GM12878 (cell line): ENCODE data around the gene ANKRD45. TPM values are rescaled to one million over a fixed set of nuclear protein-coding genes. Genes with fewer than 3 reads are reported as not detected.

Source experiments
- ATAC-seq: fragments of 200-7000 bp; cut with Tn5 transposase; 3 replicates; pipeline ENCODE4 v1.9.1; 2020; ENCODE audit warnings: mild to moderate bottlenecking, moderate library complexity
- BruUV-seq: library from RNA; stranded (reverse); fragments of 400-500 nt; replicated peaks from 2 replicates; lab custom pipeline; 2021; lab: Mats Ljungman, UMichigan
- CTCF ChIA-PET: fragments of 300-600 bp; sonication (Branson Sonifier 250); formaldehyde crosslinking; extraction: SDS; loops from one replicate; lab custom pipeline; 2021; ENCODE audit warnings: inconsistent platforms; lab: Yijun Ruan, JAX
- POLR2A ChIA-PET: fragments of 350-600 bp; formaldehyde crosslinking; extraction: SDS; loops from one replicate; lab custom pipeline; 2021; ENCODE audit warnings: inconsistent platforms; lab: Charles Lee
- RAD21 ChIA-PET: fragments of 300-600 bp; sonication (Branson Sonifier 250); formaldehyde crosslinking; loops from one replicate; lab custom pipeline; 2023; ENCODE audit warnings: antibody characterized with exemption; ENCODE audit not compliant: unreplicated experiment; lab: Charles Lee
- SMC1A ChIA-PET: fragments of 300-600 bp; sonication (Branson Sonifier 250); formaldehyde crosslinking; loops from one replicate; lab custom pipeline; 2023; ENCODE audit not compliant: unreplicated experiment, uncharacterized antibody; lab: Charles Lee
- DNase-seq: peaks from one replicate; pipeline ENCODE4 v3.0.0-alpha.2; 2011; ENCODE audit warnings: low read depth, low spot score
- FAIRE-seq: peaks from 3 replicates; lab custom pipeline; 2011; peaks lifted over from hg19 to GRCh38; lab: Jason Lieb, UNC
- H2AFZ ChIP-seq: 2 replicates; pipeline ENCODE4 v1.6.0; 2011; ENCODE audit warnings: low read depth, low read length, control low read depth; ENCODE audit not compliant: control insufficient read depth
- H3K27ac ChIP-seq: 2 replicates; pipeline ENCODE4 v1.5.1; 2011; ENCODE audit warnings: control low read depth; ENCODE audit not compliant: control insufficient read depth, insufficient read depth
- H3K27me3 ChIP-seq, 2 experiments: replicated peaks in 1 of 2; 2 replicates each; pipeline versions ENCODE4 v1.6.0 to v1.6.1; 2011; ENCODE audit warnings: low read length in 1 of 2; ENCODE audit not compliant: control insufficient read depth in 2 of 2, insufficient read depth in 2 of 2
- H3K36me3 ChIP-seq, 2 experiments: 2 replicates each; pipeline ENCODE4 v1.5.1; 2011; ENCODE audit warnings: low read length in 1 of 2; ENCODE audit not compliant: control insufficient read depth in 2 of 2, insufficient read depth in 2 of 2
- H3K4me1 ChIP-seq: 2 replicates; pipeline ENCODE4 v1.6.1; 2011; ENCODE audit warnings: mild to moderate bottlenecking, low read length, moderate library complexity, mixed read lengths; ENCODE audit not compliant: control insufficient read depth, insufficient read depth
- H3K4me2 ChIP-seq: 2 replicates; pipeline ENCODE4 v1.6.0; 2011; ENCODE audit warnings: control low read depth; ENCODE audit not compliant: control insufficient read depth, insufficient read depth
- H3K4me3 ChIP-seq: fragments of 200-600 bp; sonication (generic); 2 replicates; pipeline ENCODE4 v1.5.1; 2016
- H3K79me2 ChIP-seq: 2 replicates; pipeline ENCODE4 v1.6.0; 2011; ENCODE audit warnings: low read length; ENCODE audit not compliant: control insufficient read depth, insufficient read depth
- H3K9ac ChIP-seq: 2 replicates; pipeline ENCODE4 v1.8.0; 2011; ENCODE audit warnings: low read length, control low read depth, mixed read lengths; ENCODE audit not compliant: control insufficient read depth, insufficient read depth
- H3K9me3 ChIP-seq: replicated peaks from 3 replicates; pipeline ENCODE4 v1.5.1; 2011; ENCODE audit warnings: mild to moderate bottlenecking, low read length; ENCODE audit not compliant: control insufficient read depth, insufficient read depth
- H4K20me1 ChIP-seq: 2 replicates; pipeline ENCODE4 v1.6.0; 2011; ENCODE audit not compliant: control insufficient read depth, insufficient read depth
- EP300 ChIP-seq, 2 experiments: fragments of 150-350 bp in 1 of 2; IDR thresholded peaks; 2 replicates each; pipeline ENCODE4 v1.6.1; 2011 to 2012; ENCODE audit warnings: low read depth in 2 of 2, low read length in 2 of 2, borderline replicate concordance in 1 of 2, improper control_type of control experiment in 1 of 2, inconsistent platforms in 1 of 2; ENCODE audit not compliant: control insufficient read depth in 1 of 2
- JUND ChIP-seq: IDR thresholded peaks from 2 replicates; pipeline ENCODE4 v1.6.1; 2012; ENCODE audit warnings: low read depth, mild to moderate bottlenecking, low read length, improper control_type of control experiment, moderate library complexity
- MXI1 ChIP-seq: fragments of 150-350 bp; IDR thresholded peaks from 2 replicates; pipeline ENCODE4 v1.6.1; 2011; ENCODE audit warnings: low read depth, mild to moderate bottlenecking, inconsistent platforms, low read length, improper control_type of control experiment
- NBN ChIP-seq: fragments of 450-650 bp; IDR thresholded peaks from 2 replicates; pipeline ENCODE4 v1.6.1; 2016
- RAD21 ChIP-seq: IDR thresholded peaks from 2 replicates; pipeline ENCODE4 v1.6.1; 2011; ENCODE audit warnings: mild to moderate bottlenecking, low read depth, low read length, moderate library complexity; ENCODE audit not compliant: insufficient read depth
- RB1 ChIP-seq: fragments of 450-650 bp; formaldehyde crosslinking; IDR thresholded peaks from 2 replicates; pipeline ENCODE4 v1.6.1; 2017; ENCODE audit warnings: mild to moderate bottlenecking, borderline replicate concordance
- RCOR1 ChIP-seq: conservative IDR thresholded peaks from 2 replicates; pipeline ENCODE4 v1.6.1; 2012; ENCODE audit warnings: low read depth, low read length, improper control_type of control experiment
- TCF3 ChIP-seq: IDR thresholded peaks from 2 replicates; pipeline ENCODE4 v1.6.1; 2012; ENCODE audit warnings: low read depth, mild to moderate bottlenecking, low read length, borderline replicate concordance; ENCODE audit not compliant: insufficient read depth
- ZSCAN29 ChIP-seq: fragments of 450-650 bp; IDR thresholded peaks from 2 replicates; pipeline ENCODE4 v1.6.1; 2017; ENCODE audit warnings: mild to moderate bottlenecking, moderate library complexity
- WGBS: methylation state at CpG from one replicate; pipeline ENCODE4 v1.1.6; 2016; ENCODE audit warnings: low lambda C conversion rate; ENCODE audit not compliant: insufficient replicate concordance, insufficient coverage; ENCODE audit errors: missing lambda C conversion rate; 5-methylcytosine and 5-hydroxymethylcytosine counted together
- in situ Hi-C: fragments of 300-500 bp; cut with MboI; formaldehyde crosslinking; loops from 9 replicates; pipeline ENCODE4 v1.14.3; 2018; ENCODE audit warnings: mixed read lengths
- intact Hi-C: fragments of 100-400 bp; cut with micrococcal nuclease; formaldehyde crosslinking; loops from one replicate; pipeline ENCODE4 v1.14.2; 2022; ENCODE audit not compliant: unreplicated experiment
- polyA plus RNA-seq, 11 experiments: library from polyadenylated mRNA; depleted of rRNA in 4 of 11; unstranded in 6 of 11; stranded (reverse) in 5 of 11; fragments of >200 nt; fragmentation: Nextera tagmentation in 4 of 11; fragmentation: Illumina TruSeq in 1 of 11; extraction: Ambion mirVana in 4 of 11; extraction: Trizol in 1 of 11; gene quantifications; 1 replicate in 1 of 11; 2 replicates in 10 of 11; pipeline versions ENCODE4 v1.2.1 to v1.2.3, GENCODE V29; 2011 to 2016; ENCODE audit warnings: inconsistent platforms in 2 of 11, missing spikeins in 2 of 11, low read depth in 1 of 11
- total RNA-seq, 4 experiments: library from RNA; depleted of rRNA in 3 of 4; stranded (reverse); fragments of >200 nt in 3 of 4; fragmentation: Illumina TruSeq in 1 of 4; extraction: Trizol in 1 of 4; gene quantifications; 2 replicates each; pipeline versions ENCODE4 v1.2.1 to v1.2.3, GENCODE V29; 2013 to 2021
- TF ChIP-seq, protein P1 (sequence below): fragments of 450-650 bp; IDR thresholded peaks from 2 replicates; pipeline ENCODE4 v1.6.1; 2018; ENCODE audit warnings: mild to moderate bottlenecking, low read depth, moderate library complexity; ENCODE audit not compliant: partially characterized antibody
- TF ChIP-seq, protein P2 (sequence below): fragments of 450-650 bp; IDR thresholded peaks from 2 replicates; pipeline ENCODE4 v1.6.1; 2018; ENCODE audit warnings: borderline replicate concordance, mild to moderate bottlenecking; ENCODE audit not compliant: partially characterized antibody
- TF ChIP-seq, protein P3 (sequence below): fragments of 450-650 bp; IDR thresholded peaks from 2 replicates; pipeline ENCODE4 v1.6.1; 2016; ENCODE audit warnings: mild to moderate bottlenecking

The ANKRD45 gene
- total and polyA plus RNA-seq, 10 of the 15 experiments (the other 5 are each of a cell fraction or from before 2014, with no cell fraction given): 0.04 to 0.15 (median 0.13) TPM; not detected in 5

DNA sequence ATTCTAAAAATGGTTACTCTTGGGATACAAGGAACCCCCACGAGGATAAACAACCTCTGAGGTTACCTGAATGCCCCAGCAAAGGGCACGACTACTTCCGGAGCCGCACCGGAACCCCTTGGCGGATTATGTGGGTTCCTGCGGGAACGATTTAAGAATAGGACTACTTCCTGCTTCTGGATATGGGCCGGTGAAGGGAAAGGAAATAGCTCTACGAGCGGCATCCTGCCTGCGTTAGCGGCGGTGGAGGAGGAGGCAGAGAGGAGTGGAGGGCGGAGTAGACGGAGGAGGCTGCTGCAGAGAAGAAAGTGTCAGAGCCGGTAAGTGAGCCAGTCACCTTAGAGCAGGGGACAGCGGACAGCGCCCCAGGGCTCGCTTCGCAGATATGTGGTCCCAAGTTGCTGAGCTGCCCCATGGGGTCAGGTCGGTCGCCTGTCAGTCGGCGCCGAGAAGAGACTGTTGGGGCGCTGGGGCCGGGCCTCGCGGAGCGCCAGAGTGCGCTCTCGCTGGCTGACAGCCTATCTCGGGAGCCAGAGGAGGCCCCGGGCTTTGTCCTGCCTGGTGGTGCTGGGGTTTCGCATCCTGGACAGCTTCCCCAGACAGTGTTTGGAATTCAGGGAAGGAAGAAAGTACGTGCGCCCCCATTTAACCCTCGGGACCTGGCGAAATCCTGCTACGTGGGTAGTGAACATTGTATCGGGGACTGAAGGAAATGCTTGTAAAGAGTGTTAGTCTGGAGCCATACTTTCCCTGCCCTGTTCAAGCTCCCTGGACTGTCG, 45.3 kb upstream of the ANKRD45 start, which contains the start of gene KLHL20 (continued):
- TF ChIP-seq, protein P1, sequence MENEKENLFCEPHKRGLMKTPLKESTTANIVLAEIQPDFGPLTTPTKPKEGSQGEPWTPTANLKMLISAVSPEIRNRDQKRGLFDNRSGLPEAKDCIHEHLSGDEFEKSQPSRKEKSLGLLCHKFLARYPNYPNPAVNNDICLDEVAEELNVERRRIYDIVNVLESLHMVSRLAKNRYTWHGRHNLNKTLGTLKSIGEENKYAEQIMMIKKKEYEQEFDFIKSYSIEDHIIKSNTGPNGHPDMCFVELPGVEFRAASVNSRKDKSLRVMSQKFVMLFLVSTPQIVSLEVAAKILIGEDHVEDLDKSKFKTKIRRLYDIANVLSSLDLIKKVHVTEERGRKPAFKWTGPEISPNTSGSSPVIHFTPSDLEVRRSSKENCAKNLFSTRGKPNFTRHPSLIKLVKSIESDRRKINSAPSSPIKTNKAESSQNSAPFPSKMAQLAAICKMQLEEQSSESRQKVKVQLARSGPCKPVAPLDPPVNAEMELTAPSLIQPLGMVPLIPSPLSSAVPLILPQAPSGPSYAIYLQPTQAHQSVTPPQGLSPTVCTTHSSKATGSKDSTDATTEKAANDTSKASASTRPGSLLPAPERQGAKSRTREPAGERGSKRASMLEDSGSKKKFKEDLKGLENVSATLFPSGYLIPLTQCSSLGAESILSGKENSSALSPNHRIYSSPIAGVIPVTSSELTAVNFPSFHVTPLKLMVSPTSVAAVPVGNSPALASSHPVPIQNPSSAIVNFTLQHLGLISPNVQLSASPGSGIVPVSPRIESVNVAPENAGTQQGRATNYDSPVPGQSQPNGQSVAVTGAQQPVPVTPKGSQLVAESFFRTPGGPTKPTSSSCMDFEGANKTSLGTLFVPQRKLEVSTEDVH: peak; percentile 95
- no peak; the same call in 1 of the 2 replicates for TF ChIP-seq RB1
- peak; percentile 85 for TF ChIP-seq MXI1
- no peak; a peak in 1 of 4 replicates for TF ChIP-seq EP300 (IDR thresholded peaks at IDR 0.05; ENCODE audit: borderline replicate concordance in 1 of 2, control insufficient read depth in 1 of 2, low read depth in 2 of 2, low read length in 2 of 2)
- TF ChIP-seq RAD21: 0 out of 2 replicates have a peak, but pooled peaks have one; percentile 10

DNA sequence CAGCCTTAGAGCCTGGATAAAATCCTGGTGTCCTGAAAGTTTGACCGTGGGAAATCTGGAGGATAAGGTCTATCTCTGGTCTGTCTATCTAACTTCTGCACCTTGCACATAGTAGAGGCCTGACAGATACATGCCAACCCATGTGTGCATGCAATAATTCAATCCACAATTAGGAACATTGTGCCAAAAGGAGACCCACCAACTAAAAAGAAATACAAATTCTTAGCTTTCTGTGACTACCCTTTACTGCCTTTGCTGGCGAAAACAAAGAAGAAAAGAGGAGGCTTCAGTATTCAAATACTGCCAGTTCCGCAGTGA, 44.7 kb upstream of the ANKRD45 start:
- Histone ChIP-seq H3K9me3 (no peaks in the 10 kb centered on the region), H3K79me2 (peaks cover 26% of the 10 kb centered on the region), H3K27ac (peak overlapping the region; percentile 71), H3K27me3 (no peaks in the 10 kb centered on the region), H3K36me3 (no peaks in the 10 kb centered on the region), H3K4me3 (peak overlapping the region; percentile 92), H4K20me1 (no peaks in the 10 kb centered on the region), H2AFZ (peak overlapping the region; percentile 98), H3K4me2 (peak overlapping the region; percentile 82), H3K4me1 (peaks cover 3% of the 10 kb centered on the region; the same call in 1 of the 2 replicates), H3K9ac (peak overlapping the region; percentile 86; the same call in 1 of the 2 replicates)
- FAIRE-seq: no peak
- WGBS: 31% methylated on average over 3 of the region's 3 CpGs
- TSS peak; percentile 90 for BruUV-seq
- ChIA-PET CTCF (interaction anchor here (0.6 to 1.9 kb wide), 6 partner anchors 46 to 294 kb away, joined by 3 to 11 read pairs (median 4); no protein-coding TSS in a partner anchor), RAD21 (interaction anchor here (0.8 to 2.5 kb wide), 5 partner anchors 110 to 362 kb away, joined by 3 to 9 read pairs (median 4); partner anchors contain the start of gene DARS2), POLR2A (interaction anchor here (0.7 to 1.4 kb wide), 7 partner anchors 9 to 308 kb away, joined by 3 to 6 read pairs (median 3); partner anchors contain the start of genes DARS2 and ZBTB37), SMC1A (interaction anchor here (0.9 to 1.3 kb wide), 4 partner anchors 29 to 510 kb away, joined by 3 to 4 read pairs (median 4); partner anchors contain the start of gene DARS2)
- no peak for ATAC-seq
- no peak for DNase-seq
- intact Hi-C loops: loop anchor here (2.0 to 10.0 kb wide), 2 partner anchors 110 to 280 kb away; partner anchors contain the start of genes CENPL and DARS2
- in situ Hi-C loops: no loop called here
- TF ChIP-seq, protein P2, sequence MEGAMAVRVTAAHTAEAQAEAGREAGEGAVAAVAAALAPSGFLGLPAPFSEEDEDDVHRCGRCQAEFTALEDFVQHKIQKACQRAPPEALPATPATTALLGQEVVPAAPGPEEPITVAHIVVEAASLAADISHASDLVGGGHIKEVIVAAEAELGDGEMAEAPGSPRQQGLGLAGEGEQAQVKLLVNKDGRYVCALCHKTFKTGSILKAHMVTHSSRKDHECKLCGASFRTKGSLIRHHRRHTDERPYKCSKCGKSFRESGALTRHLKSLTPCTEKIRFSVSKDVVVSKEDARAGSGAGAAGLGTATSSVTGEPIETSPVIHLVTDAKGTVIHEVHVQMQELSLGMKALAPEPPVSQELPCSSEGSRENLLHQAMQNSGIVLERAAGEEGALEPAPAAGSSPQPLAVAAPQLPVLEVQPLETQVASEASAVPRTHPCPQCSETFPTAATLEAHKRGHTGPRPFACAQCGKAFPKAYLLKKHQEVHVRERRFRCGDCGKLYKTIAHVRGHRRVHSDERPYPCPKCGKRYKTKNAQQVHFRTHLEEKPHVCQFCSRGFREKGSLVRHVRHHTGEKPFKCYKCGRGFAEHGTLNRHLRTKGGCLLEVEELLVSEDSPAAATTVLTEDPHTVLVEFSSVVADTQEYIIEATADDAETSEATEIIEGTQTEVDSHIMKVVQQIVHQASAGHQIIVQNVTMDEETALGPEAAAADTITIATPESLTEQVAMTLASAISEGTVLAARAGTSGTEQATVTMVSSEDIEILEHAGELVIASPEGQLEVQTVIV: no peak
- no peak for TF ChIP-seq NBN
- TF ChIP-seq JUND: no peak
- no peak for TF ChIP-seq ZSCAN29
- TF ChIP-seq, protein P3, sequence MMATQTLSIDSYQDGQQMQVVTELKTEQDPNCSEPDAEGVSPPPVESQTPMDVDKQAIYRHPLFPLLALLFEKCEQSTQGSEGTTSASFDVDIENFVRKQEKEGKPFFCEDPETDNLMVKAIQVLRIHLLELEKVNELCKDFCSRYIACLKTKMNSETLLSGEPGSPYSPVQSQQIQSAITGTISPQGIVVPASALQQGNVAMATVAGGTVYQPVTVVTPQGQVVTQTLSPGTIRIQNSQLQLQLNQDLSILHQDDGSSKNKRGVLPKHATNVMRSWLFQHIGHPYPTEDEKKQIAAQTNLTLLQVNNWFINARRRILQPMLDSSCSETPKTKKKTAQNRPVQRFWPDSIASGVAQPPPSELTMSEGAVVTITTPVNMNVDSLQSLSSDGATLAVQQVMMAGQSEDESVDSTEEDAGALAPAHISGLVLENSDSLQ: no peak
- TF ChIP-seq TCF3: no peak
- TF ChIP-seq RCOR1: no peak
